Epithelial cell of esophagus (primary cell): ENCODE measurements around the gene AMN.

ENCODE experiments used
- DNase-seq: peaks from one replicate; pipeline ENCODE4 v3.0.0; 2010; ENCODE audit warnings: low read depth
- H3K4me3 ChIP-seq: 2 replicates; pipeline ENCODE4 v1.5.1; 2011; ENCODE audit warnings: mild to moderate bottlenecking, low read length, control low read depth
- CTCF ChIP-seq: IDR thresholded peaks from 2 replicates; pipeline ENCODE4 v1.5.1; 2011; ENCODE audit warnings: low read depth, mild to moderate bottlenecking, low read length, control low read depth, inconsistent platforms; ENCODE audit not compliant: insufficient read depth; ENCODE audit errors: missing control alignments

AMN gene

GRCh38 chr14:102902523-102903247, 19.8 kb upstream of the AMN start:
- no peak for DNase-seq
- no peak overlapping the region for H3K4me3 ChIP-seq
- TF ChIP-seq CTCF, result no peak

GRCh38 chr14:102903248-102903888, 19.1 kb upstream of the AMN start:
- no peak for DNase-seq
- no peak for TF ChIP-seq CTCF
- no peak overlapping the region for H3K4me3 ChIP-seq

GRCh38 chr14:102903889-102904512, 18.5 kb upstream of the AMN start:
- TF ChIP-seq CTCF, result no peak
- no peak overlapping the region for H3K4me3 ChIP-seq
- no peak for DNase-seq

GRCh38 chr14:102905116-102906108, 17.1 kb upstream of the AMN start:
- H3K4me3 ChIP-seq, result no peak overlapping the region
- DNase-seq, result no peak
- TF ChIP-seq CTCF, result no peak

- no peak for TF ChIP-seq CTCF
- no peak overlapping the region for H3K4me3 ChIP-seq
- DNase-seq, result no peak
Measured at GRCh38 chr14:102906616-102907302, 15.7 kb upstream of the AMN start.

- no peak overlapping the region for H3K4me3 ChIP-seq
- no peak for TF ChIP-seq CTCF
- DNase-seq, result no peak
Measured at GRCh38 chr14:102907303-102907844, 15.1 kb upstream of the AMN start.
